GM12878 (cell line): ENCODE data around the gene CPNE6. TPM values are rescaled to one million over a fixed set of nuclear protein-coding genes. Genes with fewer than 3 reads are reported as not detected.

ENCODE experiments used
- ATAC-seq: fragments of 200-7000 bp; cut with Tn5 transposase; 3 replicates; pipeline ENCODE4 v1.9.1; 2020; ENCODE audit warnings: mild to moderate bottlenecking, moderate library complexity
- BruUV-seq: library from RNA; stranded (reverse); fragments of 400-500 nt; replicated peaks from 2 replicates; lab custom pipeline; 2021; lab: Mats Ljungman, UMichigan
- CTCF ChIA-PET: fragments of 300-600 bp; sonication (Branson Sonifier 250); formaldehyde crosslinking; extraction: SDS; loops from one replicate; lab custom pipeline; 2021; ENCODE audit warnings: inconsistent platforms; lab: Yijun Ruan, JAX
- POLR2A ChIA-PET: fragments of 350-600 bp; formaldehyde crosslinking; extraction: SDS; loops from one replicate; lab custom pipeline; 2021; ENCODE audit warnings: inconsistent platforms; lab: Charles Lee
- RAD21 ChIA-PET: fragments of 300-600 bp; sonication (Branson Sonifier 250); formaldehyde crosslinking; loops from one replicate; lab custom pipeline; 2023; ENCODE audit warnings: antibody characterized with exemption; ENCODE audit not compliant: unreplicated experiment; lab: Charles Lee
- SMC1A ChIA-PET: fragments of 300-600 bp; sonication (Branson Sonifier 250); formaldehyde crosslinking; loops from one replicate; lab custom pipeline; 2023; ENCODE audit not compliant: unreplicated experiment, uncharacterized antibody; lab: Charles Lee
- DNase-seq: peaks from one replicate; pipeline ENCODE4 v3.0.0-alpha.2; 2011; ENCODE audit warnings: low read depth, low spot score
- FAIRE-seq: peaks from 3 replicates; lab custom pipeline; 2011; peaks lifted over from hg19 to GRCh38; lab: Jason Lieb, UNC
- H2AFZ ChIP-seq: 2 replicates; pipeline ENCODE4 v1.6.0; 2011; ENCODE audit warnings: low read depth, low read length, control low read depth; ENCODE audit not compliant: control insufficient read depth
- H3K27ac ChIP-seq: 2 replicates; pipeline ENCODE4 v1.5.1; 2011; ENCODE audit warnings: control low read depth; ENCODE audit not compliant: control insufficient read depth, insufficient read depth
- H3K27me3 ChIP-seq, 2 experiments: replicated peaks in 1 of 2; 2 replicates each; pipeline versions ENCODE4 v1.6.0 to v1.6.1; 2011; ENCODE audit warnings: low read length in 1 of 2; ENCODE audit not compliant: control insufficient read depth in 2 of 2, insufficient read depth in 2 of 2
- H3K36me3 ChIP-seq, 2 experiments: 2 replicates each; pipeline ENCODE4 v1.5.1; 2011; ENCODE audit warnings: low read length in 1 of 2; ENCODE audit not compliant: control insufficient read depth in 2 of 2, insufficient read depth in 2 of 2
- H3K4me1 ChIP-seq: 2 replicates; pipeline ENCODE4 v1.6.1; 2011; ENCODE audit warnings: mild to moderate bottlenecking, low read length, moderate library complexity, mixed read lengths; ENCODE audit not compliant: control insufficient read depth, insufficient read depth
- H3K4me2 ChIP-seq: 2 replicates; pipeline ENCODE4 v1.6.0; 2011; ENCODE audit warnings: control low read depth; ENCODE audit not compliant: control insufficient read depth, insufficient read depth
- H3K4me3 ChIP-seq: fragments of 200-600 bp; sonication (generic); 2 replicates; pipeline ENCODE4 v1.5.1; 2016
- H3K79me2 ChIP-seq: 2 replicates; pipeline ENCODE4 v1.6.0; 2011; ENCODE audit warnings: low read length; ENCODE audit not compliant: control insufficient read depth, insufficient read depth
- H3K9ac ChIP-seq: 2 replicates; pipeline ENCODE4 v1.8.0; 2011; ENCODE audit warnings: low read length, control low read depth, mixed read lengths; ENCODE audit not compliant: control insufficient read depth, insufficient read depth
- H3K9me3 ChIP-seq: replicated peaks from 3 replicates; pipeline ENCODE4 v1.5.1; 2011; ENCODE audit warnings: mild to moderate bottlenecking, low read length; ENCODE audit not compliant: control insufficient read depth, insufficient read depth
- H4K20me1 ChIP-seq: 2 replicates; pipeline ENCODE4 v1.6.0; 2011; ENCODE audit not compliant: control insufficient read depth, insufficient read depth
- EGR1 ChIP-seq, 2 experiments: IDR thresholded peaks; 1 replicate in 1 of 2; 2 replicates in 1 of 2; pipeline ENCODE4 v1.6.1; 2011 to 2012; ENCODE audit warnings: low read depth in 2 of 2, low read length in 2 of 2, borderline replicate concordance in 1 of 2, mild to moderate bottlenecking in 1 of 2, moderate library complexity in 1 of 2
- FOS ChIP-seq: IDR thresholded peaks from 3 replicates; pipeline ENCODE4 v1.6.1; 2011; ENCODE audit warnings: borderline replicate concordance; ENCODE audit not compliant: insufficient read length; ENCODE audit errors: extremely low read depth
- FOXK2 ChIP-seq: fragments of 450-650 bp; IDR thresholded peaks from 2 replicates; pipeline ENCODE4 v1.6.1; 2017; ENCODE audit warnings: mild to moderate bottlenecking, moderate library complexity
- NBN ChIP-seq: fragments of 450-650 bp; IDR thresholded peaks from 2 replicates; pipeline ENCODE4 v1.6.1; 2016
- NR2F1 ChIP-seq: fragments of 450-650 bp; conservative IDR thresholded peaks from 2 replicates; pipeline ENCODE4 v1.6.1; 2017; ENCODE audit warnings: mild to moderate bottlenecking
- SMAD5 ChIP-seq: IDR thresholded peaks from 2 replicates; pipeline ENCODE4 v1.6.1; 2016; ENCODE audit warnings: antibody characterized with exemption, low read depth
- TARDBP ChIP-seq: IDR thresholded peaks from 2 replicates; pipeline ENCODE4 v1.6.1; 2016; ENCODE audit warnings: borderline replicate concordance
- USF2 ChIP-seq: IDR thresholded peaks from 2 replicates; pipeline ENCODE4 v1.6.1; 2011; ENCODE audit warnings: low read depth, low read length, improper control_type of control experiment, borderline replicate concordance
- WRNIP1 ChIP-seq: IDR thresholded peaks from 2 replicates; pipeline ENCODE4 v1.6.1; 2011; ENCODE audit warnings: low read depth, low read length, improper control_type of control experiment, borderline replicate concordance
- YBX1 ChIP-seq: fragments of 450-650 bp; IDR thresholded peaks from 2 replicates; pipeline ENCODE4 v1.6.1; 2016; ENCODE audit warnings: antibody characterized with exemption
- ZBTB33 ChIP-seq: fragments of 450-650 bp; IDR thresholded peaks from 2 replicates; pipeline ENCODE4 v1.6.1; 2017; ENCODE audit warnings: mild to moderate bottlenecking
- WGBS: methylation state at CpG from one replicate; pipeline ENCODE4 v1.1.6; 2016; ENCODE audit warnings: low lambda C conversion rate; ENCODE audit not compliant: insufficient replicate concordance, insufficient coverage; ENCODE audit errors: missing lambda C conversion rate; 5-methylcytosine and 5-hydroxymethylcytosine counted together
- in situ Hi-C: fragments of 300-500 bp; cut with MboI; formaldehyde crosslinking; loops from 9 replicates; pipeline ENCODE4 v1.14.3; 2018; ENCODE audit warnings: mixed read lengths
- intact Hi-C: fragments of 100-400 bp; cut with micrococcal nuclease; formaldehyde crosslinking; loops from one replicate; pipeline ENCODE4 v1.14.2; 2022; ENCODE audit not compliant: unreplicated experiment
- polyA plus RNA-seq, 11 experiments: library from polyadenylated mRNA; depleted of rRNA in 4 of 11; unstranded in 6 of 11; stranded (reverse) in 5 of 11; fragments of >200 nt; fragmentation: Nextera tagmentation in 4 of 11; fragmentation: Illumina TruSeq in 1 of 11; extraction: Ambion mirVana in 4 of 11; extraction: Trizol in 1 of 11; gene quantifications; 1 replicate in 1 of 11; 2 replicates in 10 of 11; pipeline versions ENCODE4 v1.2.1 to v1.2.3, GENCODE V29; 2011 to 2016; ENCODE audit warnings: inconsistent platforms in 2 of 11, missing spikeins in 2 of 11, low read depth in 1 of 11
- total RNA-seq, 4 experiments: library from RNA; depleted of rRNA in 3 of 4; stranded (reverse); fragments of >200 nt in 3 of 4; fragmentation: Illumina TruSeq in 1 of 4; extraction: Trizol in 1 of 4; gene quantifications; 2 replicates each; pipeline versions ENCODE4 v1.2.1 to v1.2.3, GENCODE V29; 2013 to 2021
- TF ChIP-seq, protein P1 (sequence below): fragments of 450-650 bp; IDR thresholded peaks from 2 replicates; pipeline ENCODE4 v1.6.1; 2017; ENCODE audit warnings: mild to moderate bottlenecking, low read depth, inconsistent platforms; ENCODE audit not compliant: poor library complexity, severe bottlenecking
- TF ChIP-seq, protein P2 (sequence below): fragments of 450-650 bp; IDR thresholded peaks from 2 replicates; pipeline ENCODE4 v1.6.1; 2018; ENCODE audit warnings: mild to moderate bottlenecking, low read depth, moderate library complexity; ENCODE audit not compliant: partially characterized antibody

Gene CPNE6
- total and polyA plus RNA-seq, 10 of the 15 experiments (the other 5 are each of a cell fraction or from before 2014, with no cell fraction given) = 0.06 to 0.43 (median 0.18) TPM; not detected in 3

DNA sequence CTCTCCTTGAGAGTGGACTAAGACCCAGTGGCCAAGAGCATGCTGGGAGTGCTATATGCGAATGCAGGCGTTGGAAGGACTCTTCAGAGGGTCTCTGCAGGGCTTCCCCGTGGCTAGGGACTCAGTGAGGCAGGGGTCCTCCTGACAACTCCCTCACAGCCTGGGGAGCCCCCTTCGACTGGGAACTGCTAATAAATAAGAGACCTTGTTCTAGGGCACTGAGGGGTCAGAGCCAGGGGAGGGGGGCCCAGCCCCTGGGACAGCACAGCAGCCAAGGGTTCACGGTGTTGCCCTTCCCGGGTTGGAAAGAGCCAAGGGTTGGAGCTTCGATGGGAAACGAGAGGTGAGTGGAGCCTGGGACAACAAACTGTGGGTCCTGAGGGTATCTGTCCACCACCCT, 6.0 kb upstream of the CPNE6 start (continued):
- TF ChIP-seq EGR1 (IDR thresholded peaks at IDR 0.05; ENCODE audit: borderline replicate concordance in 1 of 2, low read depth in 2 of 2, low read length in 2 of 2) = no peak
- TF ChIP-seq, protein P1, sequence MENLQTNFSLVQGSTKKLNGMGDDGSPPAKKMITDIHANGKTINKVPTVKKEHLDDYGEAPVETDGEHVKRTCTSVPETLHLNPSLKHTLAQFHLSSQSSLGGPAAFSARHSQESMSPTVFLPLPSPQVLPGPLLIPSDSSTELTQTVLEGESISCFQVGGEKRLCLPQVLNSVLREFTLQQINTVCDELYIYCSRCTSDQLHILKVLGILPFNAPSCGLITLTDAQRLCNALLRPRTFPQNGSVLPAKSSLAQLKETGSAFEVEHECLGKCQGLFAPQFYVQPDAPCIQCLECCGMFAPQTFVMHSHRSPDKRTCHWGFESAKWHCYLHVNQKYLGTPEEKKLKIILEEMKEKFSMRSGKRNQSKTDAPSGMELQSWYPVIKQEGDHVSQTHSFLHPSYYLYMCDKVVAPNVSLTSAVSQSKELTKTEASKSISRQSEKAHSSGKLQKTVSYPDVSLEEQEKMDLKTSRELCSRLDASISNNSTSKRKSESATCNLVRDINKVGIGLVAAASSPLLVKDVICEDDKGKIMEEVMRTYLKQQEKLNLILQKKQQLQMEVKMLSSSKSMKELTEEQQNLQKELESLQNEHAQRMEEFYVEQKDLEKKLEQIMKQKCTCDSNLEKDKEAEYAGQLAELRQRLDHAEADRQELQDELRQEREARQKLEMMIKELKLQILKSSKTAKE = no peak

GRCh38 chr14:24066496-24067132, 4.7 kb upstream of the CPNE6 start:
- WGBS = 53% methylated on average over 8 of the region's 8 CpGs
- BruUV-seq = no TSS peak
- Histone ChIP-seq H3K79me2 (no peaks in the 10 kb centered on the region), H3K9ac (no peak overlapping the region), H3K4me1 (no peaks in the 10 kb centered on the region), H3K9me3 (no peaks in the 10 kb centered on the region), H3K36me3 (no peaks in the 10 kb centered on the region), H3K4me3 (no peak overlapping the region), H3K27me3 (peaks cover 0 to 2% of the 10 kb centered on the region in 2 experiments; a peak in 3 of 4 replicates), H4K20me1 (no peaks in the 10 kb centered on the region; the same call in 1 of the 2 replicates), H3K4me2 (no peak overlapping the region), H2AFZ (no peak overlapping the region), H3K27ac (no peak overlapping the region)
- ChIA-PET POLR2A (interaction anchor here (1.2 kb wide), 1 partner anchor 14 kb away, joined by 3 read pairs; no protein-coding TSS in a partner anchor), SMC1A (interaction anchor here (1.7 kb wide), 1 partner anchor 42 kb away, joined by 6 read pairs; no protein-coding TSS in a partner anchor), RAD21 (interaction anchor here (1.1 to 1.4 kb wide), 3 partner anchors 16 to 42 kb away, joined by 3 read pairs; no protein-coding TSS in a partner anchor), CTCF (interaction anchor here (0.5 to 2.1 kb wide), 6 partner anchors 9 to 506 kb away, joined by 3 to 7 read pairs (median 4); no protein-coding TSS in a partner anchor)
- intact Hi-C loops = no loop called here
- DNase-seq = no peak
- in situ Hi-C loops = no loop called here
- no peak for ATAC-seq
- FAIRE-seq = no peak
- TF ChIP-seq USF2 (no peak), NR2F1 (no peak), SMAD5 (no peak), ZBTB33 (no peak), NBN (no peak), FOXK2 (no peak), WRNIP1 (no peak), FOS (no peak), YBX1 (no peak), TARDBP (no peak)
- TF ChIP-seq, protein P2, sequence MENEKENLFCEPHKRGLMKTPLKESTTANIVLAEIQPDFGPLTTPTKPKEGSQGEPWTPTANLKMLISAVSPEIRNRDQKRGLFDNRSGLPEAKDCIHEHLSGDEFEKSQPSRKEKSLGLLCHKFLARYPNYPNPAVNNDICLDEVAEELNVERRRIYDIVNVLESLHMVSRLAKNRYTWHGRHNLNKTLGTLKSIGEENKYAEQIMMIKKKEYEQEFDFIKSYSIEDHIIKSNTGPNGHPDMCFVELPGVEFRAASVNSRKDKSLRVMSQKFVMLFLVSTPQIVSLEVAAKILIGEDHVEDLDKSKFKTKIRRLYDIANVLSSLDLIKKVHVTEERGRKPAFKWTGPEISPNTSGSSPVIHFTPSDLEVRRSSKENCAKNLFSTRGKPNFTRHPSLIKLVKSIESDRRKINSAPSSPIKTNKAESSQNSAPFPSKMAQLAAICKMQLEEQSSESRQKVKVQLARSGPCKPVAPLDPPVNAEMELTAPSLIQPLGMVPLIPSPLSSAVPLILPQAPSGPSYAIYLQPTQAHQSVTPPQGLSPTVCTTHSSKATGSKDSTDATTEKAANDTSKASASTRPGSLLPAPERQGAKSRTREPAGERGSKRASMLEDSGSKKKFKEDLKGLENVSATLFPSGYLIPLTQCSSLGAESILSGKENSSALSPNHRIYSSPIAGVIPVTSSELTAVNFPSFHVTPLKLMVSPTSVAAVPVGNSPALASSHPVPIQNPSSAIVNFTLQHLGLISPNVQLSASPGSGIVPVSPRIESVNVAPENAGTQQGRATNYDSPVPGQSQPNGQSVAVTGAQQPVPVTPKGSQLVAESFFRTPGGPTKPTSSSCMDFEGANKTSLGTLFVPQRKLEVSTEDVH = no peak
